ENCODE results near the gene TMEM59L.

Gene TMEM59L

GRCh38 chr19:18639706-18640243, 27.1 kb downstream of the TMEM59L start:
- peaks cover 12% of the 10 kb centered on the region for H3K4me1 ChIP-seq (ENCODE audit: control insufficient read depth, insufficient read depth, low read length)
- H3K27me3 ChIP-seq (ENCODE audit: control insufficient read depth, insufficient read depth, low read length, poor library complexity, severe bottlenecking), result peaks cover 9% of the 10 kb centered on the region
- no peaks in the 10 kb centered on the region for H3K9me3 ChIP-seq (ENCODE audit: control insufficient read depth, low read length)
- H3K4me3 ChIP-seq (ENCODE audit: insufficient read depth, low read depth, low read length), result no peak overlapping the region
- H3K36me3 ChIP-seq (ENCODE audit: control insufficient read depth, insufficient read depth, low read length), result no peaks in the 10 kb centered on the region
- 94% methylated on average over 8 of the region's 8 CpGs for WGBS, 2 experiments
- H3K27ac ChIP-seq (ENCODE audit: insufficient read depth, low read depth, low read length, poor library complexity, severe bottlenecking), result no peak overlapping the region

- Histone ChIP-seq H3K27me3 (ENCODE audit: control insufficient read depth, insufficient read depth, low read length, poor library complexity, severe bottlenecking) (no peaks in the 10 kb centered on the region), H3K27ac (ENCODE audit: insufficient read depth, low read depth, low read length, poor library complexity, severe bottlenecking) (no peak overlapping the region), H3K9me3 (ENCODE audit: control insufficient read depth, low read length) (no peaks in the 10 kb centered on the region), H3K4me1 (ENCODE audit: control insufficient read depth, insufficient read depth, low read length) (peaks cover 13% of the 10 kb centered on the region), H3K4me3 (ENCODE audit: insufficient read depth, low read depth, low read length) (no peak overlapping the region), H3K36me3 (ENCODE audit: control insufficient read depth, insufficient read depth, low read length) (no peaks in the 10 kb centered on the region)
- WGBS, 2 experiments, result 73 to 76% methylated on average over 15 of the region's 15 CpGs
Measured at GRCh38 chr19:18644196-18645034, 31.7 kb downstream of the TMEM59L start.

GRCh38 chr19:18645035-18645511, 32.4 kb downstream of the TMEM59L start:
- Histone ChIP-seq H3K4me3 (ENCODE audit: insufficient read depth, low read depth, low read length) (no peak overlapping the region), H3K27me3 (ENCODE audit: control insufficient read depth, insufficient read depth, low read length, poor library complexity, severe bottlenecking) (no peaks in the 10 kb centered on the region)
- 87% methylated on average over 13 of the region's 13 CpGs for WGBS, 2 experiments

GRCh38 chr19:18646535-18647370, 34.1 kb downstream of the TMEM59L start:
- 85 to 86% methylated on average over 34 of the region's 34 CpGs for WGBS, 2 experiments
- Histone ChIP-seq H3K27ac (ENCODE audit: insufficient read depth, low read depth, low read length, poor library complexity, severe bottlenecking) (no peak overlapping the region), H3K4me1 (ENCODE audit: control insufficient read depth, insufficient read depth, low read length) (peaks cover 28% of the 10 kb centered on the region), H3K27me3 (ENCODE audit: control insufficient read depth, insufficient read depth, low read length, poor library complexity, severe bottlenecking) (peaks cover 8% of the 10 kb centered on the region), H3K36me3 (ENCODE audit: control insufficient read depth, insufficient read depth, low read length) (no peaks in the 10 kb centered on the region), H3K4me3 (ENCODE audit: insufficient read depth, low read depth, low read length) (no peak overlapping the region), H3K9me3 (ENCODE audit: control insufficient read depth, low read length) (no peaks in the 10 kb centered on the region)

More at GRCh38 chr19:18645035-18645511, 32.4 kb downstream of the TMEM59L start:
- Histone ChIP-seq H3K9me3 (ENCODE audit: control insufficient read depth, low read length) (no peaks in the 10 kb centered on the region), H3K4me1 (ENCODE audit: control insufficient read depth, insufficient read depth, low read length) (peaks cover 18% of the 10 kb centered on the region), H3K27ac (ENCODE audit: insufficient read depth, low read depth, low read length, poor library complexity, severe bottlenecking) (no peak overlapping the region), H3K36me3 (ENCODE audit: control insufficient read depth, insufficient read depth, low read length) (no peaks in the 10 kb centered on the region)

- peaks cover 28% of the 10 kb centered on the region for H3K4me1 ChIP-seq (ENCODE audit: control insufficient read depth, insufficient read depth, low read length)
- H3K27me3 ChIP-seq (ENCODE audit: control insufficient read depth, insufficient read depth, low read length, poor library complexity, severe bottlenecking), result peaks cover 8% of the 10 kb centered on the region
- no peak overlapping the region for H3K27ac ChIP-seq (ENCODE audit: insufficient read depth, low read depth, low read length, poor library complexity, severe bottlenecking)
Measured at GRCh38 chr19:18647371-18647767, 34.7 kb downstream of the TMEM59L start.

GRCh38 chr19:18647807-18648206, 35.1 kb downstream of the TMEM59L start:
- Histone ChIP-seq H3K9me3 (ENCODE audit: control insufficient read depth, low read length) (no peaks in the 10 kb centered on the region), H3K36me3 (ENCODE audit: control insufficient read depth, insufficient read depth, low read length) (no peaks in the 10 kb centered on the region), H3K27ac (ENCODE audit: insufficient read depth, low read depth, low read length, poor library complexity, severe bottlenecking) (no peak overlapping the region), H3K27me3 (ENCODE audit: control insufficient read depth, insufficient read depth, low read length, poor library complexity, severe bottlenecking) (peaks cover 8% of the 10 kb centered on the region), H3K4me1 (ENCODE audit: control insufficient read depth, insufficient read depth, low read length) (peaks cover 28% of the 10 kb centered on the region), H3K4me3 (ENCODE audit: insufficient read depth, low read depth, low read length) (no peak overlapping the region)
- 93 to 95% methylated on average over 10 of the region's 10 CpGs for WGBS, 2 experiments

More at GRCh38 chr19:18647371-18647767, 34.7 kb downstream of the TMEM59L start:
- 92 to 97% methylated on average over 1 of the region's 1 CpG for WGBS, 2 experiments
- H3K36me3 ChIP-seq (ENCODE audit: control insufficient read depth, insufficient read depth, low read length), result no peaks in the 10 kb centered on the region
- no peaks in the 10 kb centered on the region for H3K9me3 ChIP-seq (ENCODE audit: control insufficient read depth, low read length)
- no peak overlapping the region for H3K4me3 ChIP-seq (ENCODE audit: insufficient read depth, low read depth, low read length)

GRCh38 chr19:18648973-18649315, 36.3 kb downstream of the TMEM59L start:
- H3K27me3 ChIP-seq (ENCODE audit: control insufficient read depth, insufficient read depth, low read length, poor library complexity, severe bottlenecking), result peaks cover 8% of the 10 kb centered on the region
- no peak overlapping the region for H3K4me3 ChIP-seq (ENCODE audit: insufficient read depth, low read depth, low read length)
- no peaks in the 10 kb centered on the region for H3K9me3 ChIP-seq (ENCODE audit: control insufficient read depth, low read length)
- 78 to 81% methylated on average over 13 of the region's 13 CpGs for WGBS, 2 experiments
- H3K4me1 ChIP-seq (ENCODE audit: control insufficient read depth, insufficient read depth, low read length), result peaks cover 28% of the 10 kb centered on the region
- H3K27ac ChIP-seq (ENCODE audit: insufficient read depth, low read depth, low read length, poor library complexity, severe bottlenecking), result peak overlapping the region; percentile 71
- H3K36me3 ChIP-seq (ENCODE audit: control insufficient read depth, insufficient read depth, low read length), result no peaks in the 10 kb centered on the region

GRCh38 chr19:18649371-18650020, 36.8 kb downstream of the TMEM59L start:
- peaks cover 8% of the 10 kb centered on the region for H3K27me3 ChIP-seq (ENCODE audit: control insufficient read depth, insufficient read depth, low read length, poor library complexity, severe bottlenecking)
- H3K4me3 ChIP-seq (ENCODE audit: insufficient read depth, low read depth, low read length), result no peak overlapping the region
- H3K4me1 ChIP-seq (ENCODE audit: control insufficient read depth, insufficient read depth, low read length), result peaks cover 28% of the 10 kb centered on the region
- WGBS, 2 experiments, result 35 to 40% methylated on average over 25 of the region's 25 CpGs
- no peaks in the 10 kb centered on the region for H3K36me3 ChIP-seq (ENCODE audit: control insufficient read depth, insufficient read depth, low read length)
- H3K27ac ChIP-seq (ENCODE audit: insufficient read depth, low read depth, low read length, poor library complexity, severe bottlenecking), result peak overlapping the region; percentile 71
- no peaks in the 10 kb centered on the region for H3K9me3 ChIP-seq (ENCODE audit: control insufficient read depth, low read length)

- H3K27ac ChIP-seq (ENCODE audit: insufficient read depth, low read depth, low read length, poor library complexity, severe bottlenecking), result peak overlapping the region; percentile 71
- no peak overlapping the region for H3K4me3 ChIP-seq (ENCODE audit: insufficient read depth, low read depth, low read length)
- H3K4me1 ChIP-seq (ENCODE audit: control insufficient read depth, insufficient read depth, low read length), result peaks cover 28% of the 10 kb centered on the region
- no peaks in the 10 kb centered on the region for H3K9me3 ChIP-seq (ENCODE audit: control insufficient read depth, low read length)
- 44 to 63% methylated on average over 17 of the region's 17 CpGs for WGBS, 2 experiments
- peaks cover 8% of the 10 kb centered on the region for H3K27me3 ChIP-seq (ENCODE audit: control insufficient read depth, insufficient read depth, low read length, poor library complexity, severe bottlenecking)
- H3K36me3 ChIP-seq (ENCODE audit: control insufficient read depth, insufficient read depth, low read length), result no peaks in the 10 kb centered on the region
Measured at GRCh38 chr19:18650021-18650390, 37.3 kb downstream of the TMEM59L start.
